AG10803 (cell line): Measurements from ENCODE around the gene EHBP1.

Source experiments
- DNase-seq: peaks from one replicate; pipeline ENCODE4 v3.0.0; 2010; ENCODE audit warnings: low read depth
- H3K4me3 ChIP-seq: 2 replicates; pipeline ENCODE4 v1.5.1; 2011; ENCODE audit warnings: mild to moderate bottlenecking, low read length, control low read depth
- CTCF ChIP-seq: conservative IDR thresholded peaks from 2 replicates; pipeline ENCODE4 v1.5.1; 2011; ENCODE audit warnings: mild to moderate bottlenecking, low read length, control low read depth, inconsistent platforms

Gene EHBP1

GRCh38 chr2:62733546-62733945, 28.0 kb downstream of the EHBP1 start:
- no peak for TF ChIP-seq CTCF
- no peak overlapping the region for H3K4me3 ChIP-seq
- no peak for DNase-seq

- DNase-seq, result no peak
- no peak overlapping the region for H3K4me3 ChIP-seq
- no peak for TF ChIP-seq CTCF
Measured at GRCh38 chr2:62736899-62737559, 31.5 kb downstream of the EHBP1 start.

GRCh38 chr2:62738981-62739936, 33.7 kb downstream of the EHBP1 start:
- no peak overlapping the region for H3K4me3 ChIP-seq
- no peak for TF ChIP-seq CTCF
- DNase-seq, result peak; percentile 63

- TF ChIP-seq CTCF, result no peak
- no peak overlapping the region for H3K4me3 ChIP-seq
- DNase-seq, result peak; percentile 63
Measured at GRCh38 chr2:62740221-62740620, 34.7 kb downstream of the EHBP1 start.

- TF ChIP-seq CTCF, result no peak
- DNase-seq, result no peak
- no peak overlapping the region for H3K4me3 ChIP-seq
Measured at GRCh38 chr2:62741127-62741526, 35.6 kb downstream of the EHBP1 start.

- peak; percentile 80 for DNase-seq
- TF ChIP-seq CTCF, result no peak
- H3K4me3 ChIP-seq, result no peak overlapping the region
Measured at GRCh38 chr2:62741954-62742722, 36.6 kb downstream of the EHBP1 start.
